Loucy (cell line): Measurements from ENCODE around the gene WNK2.

Experiments used
- H2AFZ ChIP-seq: fragments of 200-600 bp; sonication (generic); 2 replicates; pipeline ENCODE4 v1.6.0; 2016; ENCODE audit warnings: antibody characterized with exemption, mild to moderate bottlenecking, low read length, moderate library complexity
- H3F3A ChIP-seq: fragments of 200-600 bp; 2 replicates; pipeline ENCODE4 v1.6.0; 2016; ENCODE audit warnings: antibody characterized with exemption, low read depth, mild to moderate bottlenecking
- H3K27me3 ChIP-seq: fragments of 200-600 bp; sonication (generic); 2 replicates; pipeline ENCODE4 v1.6.1; 2014; ENCODE audit warnings: low read length, mild to moderate bottlenecking; ENCODE audit not compliant: insufficient read depth, poor library complexity, severe bottlenecking
- H3K36me3 ChIP-seq: fragments of 200-600 bp; sonication (generic); 2 replicates; pipeline ENCODE4 v1.6.1; 2016; ENCODE audit warnings: low read length; ENCODE audit not compliant: insufficient read depth
- H3K4me1 ChIP-seq: fragments of 200-600 bp; sonication (generic); 2 replicates; pipeline ENCODE4 v1.5.1; 2014; ENCODE audit warnings: low read length, mild to moderate bottlenecking; ENCODE audit not compliant: insufficient read depth, poor library complexity, severe bottlenecking
- H3K4me2 ChIP-seq: fragments of 200-600 bp; sonication (generic); 2 replicates; pipeline ENCODE4 v1.6.0; 2014; ENCODE audit warnings: antibody characterized with exemption, low read length, low read depth, mild to moderate bottlenecking; ENCODE audit not compliant: poor library complexity, severe bottlenecking
- H3K4me3 ChIP-seq: fragments of 200-600 bp; sonication (generic); 2 replicates; pipeline ENCODE4 v1.5.1; 2014; ENCODE audit warnings: low read length, mild to moderate bottlenecking, mixed read lengths; ENCODE audit not compliant: poor library complexity, severe bottlenecking
- H3K79me2 ChIP-seq: fragments of 200-600 bp; sonication (generic); 2 replicates; pipeline ENCODE4 v1.6.1; 2014; ENCODE audit warnings: low read length; ENCODE audit not compliant: insufficient read depth
- H3K9ac ChIP-seq: fragments of 200-600 bp; sonication (generic); 2 replicates; pipeline ENCODE4 v1.6.0; 2014; ENCODE audit warnings: mild to moderate bottlenecking, low read depth, low read length, moderate library complexity; ENCODE audit not compliant: poor library complexity, severe bottlenecking
- H3K9me2 ChIP-seq: fragments of 200-600 bp; sonication (generic); replicated peaks from 2 replicates; pipeline ENCODE4 v1.6.1; 2016; ENCODE audit warnings: low read depth, low read length, mixed read lengths
- H3K9me3 ChIP-seq: fragments of 200-600 bp; sonication (generic); 2 replicates; pipeline ENCODE4 v1.6.1; 2014; ENCODE audit warnings: mild to moderate bottlenecking, antibody characterized with exemption, low read length, low read depth; ENCODE audit not compliant: insufficient read depth
- H4K20me1 ChIP-seq: fragments of 200-600 bp; sonication (generic); 2 replicates; pipeline ENCODE4 v1.6.0; 2014; ENCODE audit warnings: antibody characterized with exemption, low read length, mild to moderate bottlenecking; ENCODE audit not compliant: insufficient read depth, poor library complexity, severe bottlenecking
- EZH2phosphoT487 ChIP-seq: fragments of 200-600 bp; IDR thresholded peaks from 2 replicates; pipeline ENCODE4 v1.6.1; 2018; ENCODE audit warnings: antibody characterized with exemption, mild to moderate bottlenecking, moderate library complexity, borderline replicate concordance
- TF ChIP-seq, protein P1 (sequence below): fragments of 200-600 bp; sonication (generic); conservative IDR thresholded peaks from 2 replicates; pipeline ENCODE4 v1.5.1; 2014; ENCODE audit warnings: mild to moderate bottlenecking, antibody characterized with exemption, low read length

WNK2 gene

DNA sequence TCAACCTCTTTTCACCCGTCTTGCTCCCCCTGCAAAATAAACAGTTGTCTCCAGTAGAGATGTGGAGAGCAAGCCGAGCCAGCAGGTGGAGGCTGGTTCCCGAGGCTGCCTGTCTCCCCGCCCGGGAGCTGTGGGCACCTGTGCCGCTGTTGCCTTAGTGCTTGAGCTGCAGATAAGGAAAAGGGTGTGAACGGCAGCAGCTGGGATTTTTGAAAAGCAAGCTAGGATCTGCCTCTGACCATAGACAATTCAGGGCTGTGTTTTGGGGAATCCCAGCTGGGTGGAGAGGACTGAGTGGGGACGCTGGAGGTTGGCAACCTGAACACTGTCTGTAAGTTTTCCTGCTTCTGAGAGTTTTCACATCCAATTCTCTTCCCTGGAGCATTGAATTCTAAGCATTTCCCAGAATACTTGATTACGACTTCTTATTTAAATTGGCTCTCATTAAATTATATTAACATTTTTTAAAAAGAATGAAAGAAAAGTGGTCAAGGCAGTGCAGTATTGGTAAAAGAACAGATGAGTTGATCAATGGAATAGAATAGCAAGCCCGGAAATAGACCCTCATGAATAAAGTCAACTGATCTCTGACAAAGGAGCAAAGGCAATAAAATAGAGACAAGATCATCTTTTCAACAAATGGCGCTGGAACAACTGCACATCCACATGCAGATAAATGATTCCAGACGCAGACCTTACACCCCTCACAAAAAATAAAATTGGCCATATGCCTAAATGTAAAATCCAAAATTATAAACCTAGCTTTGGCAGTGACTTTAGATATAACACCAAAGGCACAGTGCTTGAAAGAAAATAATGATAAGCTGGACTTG lies 9.7 kb downstream of the WNK2 start:
- Histone ChIP-seq H3K27me3 (peaks cover 4% of the 10 kb centered on the region), H3K4me2 (no peak overlapping the region), H3K4me3 (no peak overlapping the region)

GRCh38 chr9:93194221-93194625 lies 10.3 kb downstream of the WNK2 start:
- H3K9ac ChIP-seq = no peak overlapping the region
- H2AFZ ChIP-seq = no peak overlapping the region
- no peak overlapping the region for H3K4me3 ChIP-seq
- no peaks in the 10 kb centered on the region for H3K36me3 ChIP-seq
- no peaks in the 10 kb centered on the region for H3F3A ChIP-seq
- H3K27me3 ChIP-seq = peaks cover 4% of the 10 kb centered on the region
- no peaks in the 10 kb centered on the region for H4K20me1 ChIP-seq
- H3K9me3 ChIP-seq = no peaks in the 10 kb centered on the region
- no peak for TF ChIP-seq EZH2phosphoT487
- TF ChIP-seq, protein P1, sequence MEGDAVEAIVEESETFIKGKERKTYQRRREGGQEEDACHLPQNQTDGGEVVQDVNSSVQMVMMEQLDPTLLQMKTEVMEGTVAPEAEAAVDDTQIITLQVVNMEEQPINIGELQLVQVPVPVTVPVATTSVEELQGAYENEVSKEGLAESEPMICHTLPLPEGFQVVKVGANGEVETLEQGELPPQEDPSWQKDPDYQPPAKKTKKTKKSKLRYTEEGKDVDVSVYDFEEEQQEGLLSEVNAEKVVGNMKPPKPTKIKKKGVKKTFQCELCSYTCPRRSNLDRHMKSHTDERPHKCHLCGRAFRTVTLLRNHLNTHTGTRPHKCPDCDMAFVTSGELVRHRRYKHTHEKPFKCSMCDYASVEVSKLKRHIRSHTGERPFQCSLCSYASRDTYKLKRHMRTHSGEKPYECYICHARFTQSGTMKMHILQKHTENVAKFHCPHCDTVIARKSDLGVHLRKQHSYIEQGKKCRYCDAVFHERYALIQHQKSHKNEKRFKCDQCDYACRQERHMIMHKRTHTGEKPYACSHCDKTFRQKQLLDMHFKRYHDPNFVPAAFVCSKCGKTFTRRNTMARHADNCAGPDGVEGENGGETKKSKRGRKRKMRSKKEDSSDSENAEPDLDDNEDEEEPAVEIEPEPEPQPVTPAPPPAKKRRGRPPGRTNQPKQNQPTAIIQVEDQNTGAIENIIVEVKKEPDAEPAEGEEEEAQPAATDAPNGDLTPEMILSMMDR = no peak
- no peaks in the 10 kb centered on the region for H3K9me2 ChIP-seq
- no peaks in the 10 kb centered on the region for H3K79me2 ChIP-seq
- H3K4me1 ChIP-seq = no peaks in the 10 kb centered on the region
- H3K4me2 ChIP-seq = no peak overlapping the region

More for the DNA sequence above, 9.7 kb downstream of the WNK2 start:
- H3K36me3 ChIP-seq = no peaks in the 10 kb centered on the region
- no peaks in the 10 kb centered on the region for H3K79me2 ChIP-seq
- H3K9me2 ChIP-seq = no peaks in the 10 kb centered on the region
- no peak for TF ChIP-seq EZH2phosphoT487
- TF ChIP-seq, protein P1 = no peak
- no peaks in the 10 kb centered on the region for H4K20me1 ChIP-seq
- H3K4me1 ChIP-seq = no peaks in the 10 kb centered on the region
- no peaks in the 10 kb centered on the region for H3F3A ChIP-seq
- no peak overlapping the region for H3K9ac ChIP-seq
- no peak overlapping the region for H2AFZ ChIP-seq
- H3K9me3 ChIP-seq = no peaks in the 10 kb centered on the region

DNA sequence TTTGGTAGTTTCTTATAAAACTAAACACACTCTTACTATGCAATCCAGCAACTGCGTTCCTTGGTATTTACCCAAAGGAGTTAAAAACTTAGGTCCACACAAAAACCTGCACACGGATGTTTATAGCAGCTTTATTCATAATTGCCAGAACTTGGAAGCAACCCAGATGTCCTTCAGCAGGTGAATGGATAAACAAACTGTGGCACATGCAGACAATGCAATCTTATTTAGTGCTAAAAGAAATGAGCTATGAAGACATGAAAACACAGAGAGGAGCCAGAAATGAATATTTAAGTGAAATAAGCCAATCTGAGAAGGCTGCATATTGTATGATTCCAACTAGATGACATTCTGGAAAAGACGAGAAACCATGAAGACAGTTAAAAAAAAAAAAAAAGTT lies 10.7 kb downstream of the WNK2 start:
- H3K27me3 ChIP-seq = peaks cover 4% of the 10 kb centered on the region
- H3K4me1 ChIP-seq = no peaks in the 10 kb centered on the region
- H2AFZ ChIP-seq = no peak overlapping the region
- H3K4me2 ChIP-seq = no peak overlapping the region
- no peaks in the 10 kb centered on the region for H3K36me3 ChIP-seq
- H3K9ac ChIP-seq = no peak overlapping the region
- H3F3A ChIP-seq = no peaks in the 10 kb centered on the region
- no peaks in the 10 kb centered on the region for H3K9me3 ChIP-seq
- H3K4me3 ChIP-seq = no peak overlapping the region
- no peak for TF ChIP-seq EZH2phosphoT487
- TF ChIP-seq, protein P1 = no peak
- no peaks in the 10 kb centered on the region for H3K79me2 ChIP-seq
- H3K9me2 ChIP-seq = no peaks in the 10 kb centered on the region
- H4K20me1 ChIP-seq = no peaks in the 10 kb centered on the region
